Nephron (organoid): ENCODE data around the gene PUM2.

Source experiments
- H3K27ac Mint-ChIP-seq, 3 experiments: 2 replicates each; pipeline ENCODE4 v1.8.0; 2020; ENCODE audit warnings: mixed read lengths in 3 of 3, mild to moderate bottlenecking in 2 of 3, moderate library complexity in 1 of 3
- H3K27me3 Mint-ChIP-seq: 2 replicates; pipeline ENCODE4 v1.8.0; 2021; ENCODE audit warnings: low read depth, mild to moderate bottlenecking, moderate library complexity, mixed read lengths
- H3K36me3 Mint-ChIP-seq: 2 replicates; pipeline ENCODE4 v1.8.0; 2020; ENCODE audit warnings: low read depth, mixed read lengths
- H3K4me1 Mint-ChIP-seq: 2 replicates; pipeline ENCODE4 v1.8.0; 2020; ENCODE audit warnings: mixed read lengths
- H3K4me3 Mint-ChIP-seq, 3 experiments: 2 replicates each; pipeline ENCODE4 v1.8.0; 2020; ENCODE audit warnings: mild to moderate bottlenecking in 3 of 3, mixed read lengths in 3 of 3, moderate library complexity in 2 of 3
- H3K9me3 Mint-ChIP-seq: 2 replicates; pipeline ENCODE4 v1.8.0; 2020; ENCODE audit warnings: mixed read lengths
- CTCF ChIP-seq, 3 experiments: fragments of 200-600 bp; sonication (generic); IDR thresholded peaks; one replicate each; pipeline ENCODE4 v1.5.0; 2021; ENCODE audit warnings: antibody characterized with exemption in 3 of 3; ENCODE audit not compliant: unreplicated experiment in 3 of 3

PUM2 gene

GRCh38 chr2:20201671-20202070 lies 149.0 kb downstream of the PUM2 start:
- TF ChIP-seq CTCF (IDR thresholded peaks at IDR 0.05; ENCODE audit: unreplicated experiment in 3 of 3), result no peak
- Mint-ChIP-seq H3K9me3 (no peaks in the 10 kb centered on the region), H3K27ac (no peak overlapping the region), H3K27me3 (peaks cover 16% of the 10 kb centered on the region), H3K36me3 (peaks cover 38% of the 10 kb centered on the region), H3K4me3 (no peak overlapping the region), H3K4me1 (peaks cover 21% of the 10 kb centered on the region)

GRCh38 chr2:20200697-20201555 lies 149.7 kb downstream of the PUM2 start:
- H3K27me3 Mint-ChIP-seq, result peaks cover 16% of the 10 kb centered on the region
- H3K4me3 Mint-ChIP-seq, result no peak overlapping the region
- H3K4me1 Mint-ChIP-seq, result peaks cover 27% of the 10 kb centered on the region
- no peaks in the 10 kb centered on the region for H3K9me3 Mint-ChIP-seq
- peaks cover 38% of the 10 kb centered on the region for H3K36me3 Mint-ChIP-seq
- TF ChIP-seq CTCF (IDR thresholded peaks at IDR 0.05; ENCODE audit: unreplicated experiment in 3 of 3), result no peak
- H3K27ac Mint-ChIP-seq, result no peak overlapping the region

- TF ChIP-seq CTCF (IDR thresholded peaks at IDR 0.05; ENCODE audit: unreplicated experiment in 3 of 3), result no peak
- H3K4me3 Mint-ChIP-seq, result no peak overlapping the region
- peaks cover 19% of the 10 kb centered on the region for H3K27me3 Mint-ChIP-seq
- H3K36me3 Mint-ChIP-seq, result peaks cover 38% of the 10 kb centered on the region
- H3K9me3 Mint-ChIP-seq, result no peaks in the 10 kb centered on the region
- peaks cover 36% of the 10 kb centered on the region for H3K4me1 Mint-ChIP-seq
- peak overlapping the region in 1 of 3 experiments; percentile 13 for H3K27ac Mint-ChIP-seq
Observed at GRCh38 chr2:20199633-20200270, 150.9 kb downstream of the PUM2 start.

GRCh38 chr2:20198796-20199632 lies 151.6 kb downstream of the PUM2 start:
- H3K4me3 Mint-ChIP-seq, result no peak overlapping the region
- H3K36me3 Mint-ChIP-seq, result peaks cover 34% of the 10 kb centered on the region
- H3K9me3 Mint-ChIP-seq, result no peaks in the 10 kb centered on the region
- peaks cover 21% of the 10 kb centered on the region for H3K27me3 Mint-ChIP-seq
- TF ChIP-seq CTCF (IDR thresholded peaks at IDR 0.05; ENCODE audit: unreplicated experiment in 3 of 3), result no peak
- H3K27ac Mint-ChIP-seq, result peak overlapping the region; percentile 6 to 13 (median 8)
- peaks cover 43% of the 10 kb centered on the region for H3K4me1 Mint-ChIP-seq
